ENCODE results near the gene KIAA1755.

KIAA1755 gene

DNA sequence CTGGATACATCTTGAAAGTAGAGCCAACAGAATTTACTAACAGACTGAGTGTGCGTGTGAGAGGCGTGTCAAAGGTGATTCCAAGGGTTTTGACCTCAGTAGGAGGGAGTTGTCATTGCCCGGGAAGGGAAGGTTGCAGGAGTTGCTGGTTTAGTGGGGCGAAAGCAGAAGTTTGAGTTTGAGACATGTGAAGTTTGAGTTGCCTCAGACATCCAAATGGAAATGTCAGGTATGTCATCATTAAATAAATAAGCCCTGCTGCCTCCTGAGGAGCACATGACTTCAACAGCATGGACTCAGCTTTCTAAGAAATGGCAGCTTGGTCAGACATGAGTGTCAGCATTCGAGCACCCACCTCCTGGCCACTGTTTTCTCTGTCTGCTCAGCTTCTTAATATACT lies 68.9 kb downstream of the KIAA1755 start:
- DNase-seq (ENCODE audit: insufficient read length, low spot score) (no peak), FAIRE-seq (peak; percentile 79)

DNA sequence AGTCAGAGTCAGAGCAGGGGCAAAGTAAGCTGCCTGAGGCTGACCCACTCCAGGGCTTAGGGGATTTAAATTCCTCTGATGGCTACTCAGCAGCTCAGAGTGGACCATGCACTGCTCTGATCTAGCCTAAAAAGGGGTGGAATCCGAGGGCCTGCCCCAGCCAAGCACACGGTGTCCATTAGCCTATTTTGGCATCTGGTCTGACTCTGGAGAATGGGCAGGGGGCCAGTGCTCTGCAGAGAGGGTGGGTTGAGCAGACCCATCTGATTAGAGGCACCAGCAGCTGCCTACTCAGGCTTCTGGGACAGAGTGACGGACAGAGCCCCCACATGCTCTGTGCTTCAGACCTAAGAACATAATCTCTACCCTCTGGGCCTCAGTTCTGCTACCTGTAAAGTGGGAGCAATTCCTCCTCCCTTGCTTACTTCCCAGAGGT lies 69.6 kb downstream of the KIAA1755 start:
- DNase-seq (ENCODE audit: insufficient read length, low spot score) (no peak), FAIRE-seq (no peak)

GRCh38 chr20:38190166-38190565 lies 70.4 kb downstream of the KIAA1755 start:
- FAIRE-seq (no peak), DNase-seq (ENCODE audit: insufficient read length, low spot score) (no peak)

DNA sequence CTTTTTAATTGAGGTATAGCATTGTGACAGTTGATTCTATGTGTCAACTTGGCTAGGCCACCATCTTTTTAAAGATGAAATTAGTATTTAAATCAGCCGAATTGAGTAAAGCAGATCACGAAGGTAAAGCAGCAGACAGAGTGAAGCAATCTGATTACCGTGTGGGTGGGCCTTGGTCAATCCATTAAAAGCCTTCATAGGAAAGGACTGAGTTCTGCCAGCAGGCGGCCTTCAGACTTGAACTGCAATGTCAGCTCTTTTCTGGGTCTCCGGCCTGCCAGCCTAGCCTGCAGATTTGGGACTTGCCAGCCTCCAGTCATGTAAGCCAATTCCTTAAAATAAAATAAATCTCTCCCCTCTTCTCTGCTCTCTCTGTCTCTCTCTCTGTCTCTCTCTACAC lies 73.0 kb downstream of the KIAA1755 start:
- no peak for FAIRE-seq

GRCh38 chr20:38186788-38187221 lies 73.7 kb downstream of the KIAA1755 start:
- FAIRE-seq (peak; percentile 69), DNase-seq (ENCODE audit: insufficient read length, low spot score) (no peak)

More for the DNA sequence above, 73.0 kb downstream of the KIAA1755 start:
- no peak for DNase-seq (ENCODE audit: insufficient read length, low spot score)

DNA sequence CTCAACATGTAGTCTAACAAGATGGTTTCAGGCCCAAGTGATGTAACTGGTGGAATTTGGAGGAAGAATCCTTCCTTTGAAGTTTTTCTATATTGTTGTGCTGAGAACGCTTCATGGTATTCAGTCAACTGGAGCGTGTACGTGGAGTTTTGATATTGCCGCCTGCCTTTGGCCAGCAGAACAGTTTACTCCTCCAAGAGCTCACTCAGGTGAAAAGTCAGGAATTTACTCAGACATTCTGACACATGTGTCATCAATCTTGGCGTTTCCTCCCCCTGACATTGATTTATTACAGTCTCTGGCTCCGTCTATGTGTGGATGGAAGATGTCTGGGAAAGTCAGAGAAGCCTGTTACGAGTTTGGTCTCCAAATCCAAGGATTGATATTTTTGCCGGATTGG lies 76.4 kb downstream of the KIAA1755 start:
- DNase-seq (ENCODE audit: insufficient read length, low spot score), result peak; percentile 62
- FAIRE-seq, result peak; percentile 68

GRCh38 chr20:38181971-38182370 lies 78.6 kb downstream of the KIAA1755 start:
- DNase-seq (ENCODE audit: insufficient read length, low spot score) (no peak), FAIRE-seq (no peak)

DNA sequence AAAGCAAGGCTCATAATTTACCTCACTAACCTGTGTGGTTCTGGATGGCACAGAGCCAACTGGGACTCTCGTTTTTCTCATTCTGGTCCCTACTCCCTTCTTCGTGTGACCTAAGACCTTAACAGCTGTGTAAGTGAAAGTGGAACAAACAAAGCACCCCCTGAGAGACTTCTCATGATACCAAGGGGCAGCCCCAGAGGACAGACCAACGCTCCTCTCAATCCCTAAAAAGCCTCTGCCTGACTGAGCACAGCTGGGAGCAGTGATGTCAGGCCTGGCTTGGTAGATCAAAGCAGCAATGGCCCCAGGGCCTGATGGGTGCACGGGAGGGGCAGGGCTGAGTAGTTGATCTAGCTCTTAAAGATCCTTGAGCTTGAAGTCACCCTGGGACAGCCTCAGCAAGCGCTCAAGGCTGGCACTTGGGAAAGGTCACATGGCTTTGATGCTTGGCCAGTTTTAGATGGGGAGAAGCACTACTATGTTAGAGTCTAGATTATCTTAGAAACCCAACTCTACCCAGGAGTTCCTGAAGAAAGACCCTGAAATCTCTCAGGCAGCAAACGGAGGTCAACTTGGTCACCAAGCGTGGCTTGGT lies 79.2 kb downstream of the KIAA1755 start:
- DNase-seq (ENCODE audit: insufficient read length, low spot score) (no peak), FAIRE-seq (no peak)

DNA sequence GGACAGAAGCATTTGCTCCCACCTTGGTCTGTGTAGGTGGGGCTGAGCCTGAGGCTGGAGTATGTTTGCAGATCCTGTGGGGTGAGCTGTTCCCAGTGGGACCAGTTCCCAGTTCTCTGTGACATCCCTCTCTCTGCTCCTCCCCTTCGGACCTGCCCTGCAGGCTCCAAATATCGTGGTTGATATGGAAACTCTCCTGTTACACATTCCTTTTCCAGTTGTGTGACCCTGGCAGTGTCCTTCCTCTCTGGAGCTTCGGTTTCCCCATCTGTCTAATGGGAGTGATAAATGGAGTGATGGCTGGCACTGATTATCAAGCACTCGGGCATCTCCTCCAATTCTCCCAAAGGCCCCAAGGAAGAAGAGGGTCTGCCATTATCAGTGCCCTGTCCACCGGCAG lies 79.8 kb downstream of the KIAA1755 start:
- DNase-seq (ENCODE audit: insufficient read length, low spot score) (no peak), FAIRE-seq (peak; percentile 64)

- FAIRE-seq (peak; percentile 59), DNase-seq (ENCODE audit: insufficient read length, low spot score) (no peak)
Measured at GRCh38 chr20:38179846-38180245, 80.7 kb downstream of the KIAA1755 start.

GRCh38 chr20:38178581-38178980 lies 82.0 kb downstream of the KIAA1755 start:
- FAIRE-seq (no peak), DNase-seq (ENCODE audit: insufficient read length, low spot score) (no peak)

GRCh38 chr20:38178065-38178491 lies 82.5 kb downstream of the KIAA1755 start:
- DNase-seq (ENCODE audit: insufficient read length, low spot score) (no peak), FAIRE-seq (no peak)

DNA sequence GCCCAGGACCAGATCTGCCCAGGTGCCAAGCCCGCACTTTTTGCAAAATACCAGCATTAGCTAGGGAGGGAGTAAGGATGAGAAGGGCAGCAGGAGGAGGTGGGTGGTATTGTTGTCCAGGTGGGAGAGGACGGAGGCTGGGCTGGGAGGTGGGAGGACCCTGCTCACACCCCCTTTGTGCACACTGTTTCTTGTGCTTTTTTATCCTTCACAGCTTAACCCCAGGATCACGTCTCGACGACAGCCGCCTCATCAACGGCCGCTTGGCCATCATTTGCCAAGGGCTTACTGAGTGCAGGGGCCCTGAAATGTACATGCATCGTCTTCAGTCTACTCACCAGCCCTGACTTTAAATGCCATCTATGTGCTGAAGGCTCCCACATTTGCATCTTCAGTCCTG lies 83.3 kb downstream of the KIAA1755 start:
- DNase-seq (ENCODE audit: insufficient read length, low spot score) (no peak), FAIRE-seq (no peak)

DNA sequence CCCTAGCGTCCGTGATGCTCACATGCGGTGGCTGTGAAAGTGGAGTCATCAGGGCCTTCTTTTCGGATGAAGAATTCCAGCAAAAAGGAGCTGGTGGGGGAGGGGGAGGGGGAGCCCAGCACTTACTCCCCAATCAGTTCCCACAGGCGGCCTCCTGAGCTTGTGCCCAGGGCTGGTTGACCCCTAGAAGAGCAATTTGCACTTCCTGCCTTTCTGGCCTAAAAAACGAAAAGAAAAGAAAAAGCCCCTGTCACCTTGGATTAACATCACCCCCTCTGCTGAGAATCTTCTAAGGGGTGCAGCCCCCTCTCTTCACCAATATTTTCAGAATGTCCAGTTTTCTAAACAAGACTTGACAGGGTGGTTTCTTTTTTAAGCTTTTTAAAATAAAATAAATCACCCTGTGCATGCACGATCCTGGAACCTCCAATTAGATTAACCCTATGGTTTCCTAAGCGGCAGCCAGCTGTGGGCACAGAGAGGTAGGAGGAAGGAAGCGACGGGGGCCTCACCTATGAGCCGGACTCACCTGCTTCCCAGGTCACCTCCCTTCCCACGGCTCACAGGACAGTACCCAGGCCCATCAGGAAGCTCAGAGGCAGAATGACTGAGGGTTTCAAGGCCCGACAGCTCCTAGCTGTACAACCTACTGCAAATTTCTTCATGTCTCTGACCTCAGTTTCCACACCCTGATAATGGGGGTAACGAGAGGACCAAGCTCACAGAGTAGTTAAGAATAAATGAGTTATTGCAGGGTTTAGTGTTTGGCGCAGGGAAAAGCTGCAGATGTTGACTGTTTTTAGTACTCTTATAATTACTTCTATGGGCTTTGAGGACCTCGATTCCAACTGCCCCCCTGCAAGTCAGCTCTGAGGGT lies 85.0 kb downstream of the KIAA1755 start:
- DNase-seq (ENCODE audit: insufficient read length, low spot score), result no peak

DNA sequence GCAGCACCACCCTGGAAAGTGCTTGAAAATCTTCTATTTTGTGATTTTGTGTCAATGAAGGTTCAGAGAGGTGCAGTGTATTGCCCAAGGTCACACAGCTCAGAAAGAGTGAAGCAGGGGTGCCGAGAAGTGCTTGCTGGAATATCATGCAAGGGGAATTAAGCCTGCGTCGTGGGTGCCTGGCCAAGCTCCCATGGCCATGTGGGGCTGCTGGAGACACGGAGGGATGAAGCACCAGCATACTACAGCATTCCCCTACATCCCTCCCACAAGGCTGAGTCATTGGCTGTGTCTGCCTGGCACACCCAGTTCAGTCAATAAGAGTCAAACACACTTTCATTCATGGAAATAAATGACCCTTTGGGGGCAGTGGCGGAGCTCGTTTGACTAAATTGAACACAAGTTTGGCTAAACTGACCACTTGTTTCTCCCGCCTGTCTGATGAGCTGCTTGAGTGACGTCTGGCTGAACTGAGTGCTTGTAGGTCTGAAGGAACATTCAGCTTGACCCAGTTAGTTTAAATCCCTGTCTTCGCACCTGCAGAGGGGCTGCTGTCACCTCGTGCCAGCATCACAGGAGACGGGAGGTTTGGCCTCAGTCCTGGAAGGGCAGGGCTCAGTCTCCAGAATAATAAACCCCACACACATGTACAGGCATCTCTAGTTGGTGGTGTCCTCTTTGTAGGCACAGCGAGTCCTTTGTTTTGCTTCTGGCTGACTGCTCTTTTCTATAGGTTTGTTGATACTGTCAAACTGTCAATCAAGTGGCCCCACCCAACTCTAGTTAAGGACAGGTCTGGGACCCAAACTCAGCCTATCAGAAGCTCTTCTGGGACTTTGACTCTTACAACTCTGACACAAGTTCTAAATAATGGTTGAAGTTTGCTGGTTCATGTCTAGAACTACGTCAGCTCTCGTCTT lies 87.0 kb downstream of the KIAA1755 start:
- peak; percentile 98 for FAIRE-seq
- DNase-seq (ENCODE audit: insufficient read length, low spot score), result peak; percentile 91

More for the DNA sequence above, 85.0 kb downstream of the KIAA1755 start:
- FAIRE-seq, result no peak

DNA sequence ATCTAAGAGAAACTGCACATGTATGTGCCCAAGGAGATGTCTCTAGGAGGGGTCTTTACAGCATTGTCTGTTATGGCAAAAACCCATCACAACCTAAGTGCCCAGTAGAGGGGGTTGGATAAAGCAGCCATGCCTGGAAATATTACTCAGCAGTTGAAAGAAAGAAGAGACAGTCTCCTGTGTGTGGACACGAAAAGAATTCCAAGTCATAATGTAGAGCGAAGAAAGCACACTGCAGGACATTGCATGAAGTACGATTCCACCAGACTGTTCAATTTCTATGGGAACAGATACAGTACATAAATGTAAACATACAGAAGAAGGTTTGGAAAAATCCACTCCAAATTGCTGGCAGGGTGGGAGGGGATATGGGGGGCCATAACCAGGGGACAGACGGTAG lies 88.1 kb downstream of the KIAA1755 start:
- DNase-seq (ENCODE audit: insufficient read length, low spot score) (no peak), FAIRE-seq (no peak)

DNA sequence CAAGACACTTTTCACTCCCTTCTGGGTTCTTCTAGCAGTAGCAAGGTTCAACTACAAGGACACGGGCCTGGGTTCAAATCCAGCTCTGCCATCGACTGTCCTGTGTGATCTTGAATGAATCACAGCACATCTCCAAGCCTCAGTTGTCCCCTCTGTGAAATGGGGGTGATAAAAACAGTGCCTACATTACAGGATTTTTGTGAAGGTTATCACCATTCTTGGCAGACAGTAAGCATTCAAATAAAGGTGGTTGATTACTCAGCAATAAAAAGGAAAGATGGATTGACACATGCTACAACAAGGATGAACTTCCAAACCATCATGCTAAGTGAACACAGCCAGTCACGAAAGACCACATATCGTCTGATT lies 88.9 kb downstream of the KIAA1755 start:
- DNase-seq (ENCODE audit: insufficient read length, low spot score), result no peak
- peak; percentile 38 for FAIRE-seq

DNA sequence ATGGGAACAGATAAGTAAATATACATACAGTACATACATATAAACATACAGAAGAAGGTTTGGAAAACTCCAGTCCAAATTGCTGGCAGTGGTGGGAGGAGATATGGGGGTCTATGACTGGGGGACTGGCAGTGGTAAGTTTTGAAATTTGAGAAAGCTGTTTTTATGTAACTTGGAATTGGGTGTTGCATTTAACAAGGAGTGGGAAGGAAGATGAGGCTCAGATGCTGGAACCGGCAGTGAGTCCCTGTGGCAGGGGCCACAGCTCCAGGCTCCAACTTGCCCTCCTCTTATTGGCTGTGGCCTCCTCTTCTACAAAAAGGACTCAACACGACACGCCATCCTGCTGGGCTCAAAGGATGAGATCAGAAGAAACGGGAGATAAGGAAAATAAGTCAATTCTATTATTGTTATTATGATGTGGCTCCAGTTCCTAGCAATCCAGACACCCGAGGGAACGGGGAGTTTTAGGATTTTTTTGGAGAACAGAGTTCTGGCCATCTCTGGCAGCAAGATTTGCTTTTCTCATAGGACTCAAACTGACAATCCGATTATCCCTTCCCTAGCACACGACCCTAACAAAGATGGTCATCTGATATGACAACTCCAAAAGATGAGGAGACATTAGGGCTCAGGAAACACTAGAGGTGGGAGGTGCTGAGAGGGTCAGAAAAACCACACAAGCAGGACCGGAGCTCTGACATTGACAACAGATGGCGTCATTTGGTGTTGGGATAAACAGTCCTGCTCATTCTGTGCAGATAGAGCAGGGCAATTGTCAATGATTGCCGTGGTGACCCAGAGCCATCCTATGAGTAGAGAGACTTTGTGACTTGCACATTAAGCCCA lies 89.5 kb downstream of the KIAA1755 start:
- FAIRE-seq (peak; percentile 59), DNase-seq (ENCODE audit: insufficient read length, low spot score) (no peak)

- DNase-seq (ENCODE audit: insufficient read length, low spot score) (no peak), FAIRE-seq (no peak)
Measured at GRCh38 chr20:38170219-38170825, 90.2 kb downstream of the KIAA1755 start.

Data from HTR-8/SVneo (cell line).